ENCODE data around the gene FKBP3.
A peak's percentile ranks its signal among the peaks of the same experiment; 100 is the strongest.
"Not testable (repeated sequence)": the region's sequence is repeated elsewhere in the genome, so short reads cannot be mapped to it uniquely, and the experiment has no call there.

The FKBP3 gene

DNA sequence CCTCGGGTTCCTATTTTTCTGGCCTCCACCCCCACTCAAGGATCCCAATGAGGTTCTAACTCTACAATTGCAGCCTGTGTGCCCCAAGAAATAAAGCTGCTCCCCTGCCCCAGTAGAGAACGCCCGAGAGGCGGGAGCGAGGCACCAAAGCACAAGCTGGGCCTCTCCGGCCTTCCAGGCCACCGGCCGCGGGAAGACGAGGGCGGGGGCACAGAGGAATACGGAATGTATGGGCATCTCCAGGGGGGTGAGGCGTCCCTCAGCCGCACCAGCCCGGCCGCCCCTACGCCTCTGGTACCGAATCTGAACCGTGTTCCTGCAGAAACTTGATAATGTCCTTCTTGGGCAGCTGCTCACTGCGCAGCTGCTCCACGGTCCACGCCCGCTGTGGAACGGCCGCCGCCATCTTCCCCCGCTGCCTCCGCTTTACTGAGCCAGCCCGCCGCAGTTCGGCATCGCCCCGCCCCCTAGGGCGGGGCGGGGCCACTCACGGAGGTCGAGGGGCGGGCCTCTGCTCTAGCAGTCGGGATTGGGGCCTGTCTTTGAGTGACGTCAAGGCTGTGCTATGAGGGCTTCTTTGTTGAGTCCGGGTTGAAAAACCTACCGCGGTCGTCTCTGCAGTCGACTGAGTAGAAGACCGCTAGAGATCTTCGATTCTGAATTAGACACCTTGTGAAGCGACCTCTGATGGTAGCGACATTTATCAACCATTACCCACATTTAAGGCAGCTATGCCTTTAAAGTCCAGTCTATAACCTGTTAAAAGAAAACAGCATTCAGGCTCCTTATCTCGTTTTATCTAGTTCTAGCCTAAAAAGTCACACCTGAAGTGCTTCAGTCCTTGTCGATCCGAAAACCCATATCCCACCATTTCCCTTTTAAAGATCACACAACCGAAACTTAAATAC lies at the start of gene FKBP3:
Gene FKBP3, minus strand, starts transcription at position 431 of the 908 bp plus-strand sequence. Its CDS starts 25 bp downstream, at position 406.
- DNase-seq: peak; percentile 99

DNA sequence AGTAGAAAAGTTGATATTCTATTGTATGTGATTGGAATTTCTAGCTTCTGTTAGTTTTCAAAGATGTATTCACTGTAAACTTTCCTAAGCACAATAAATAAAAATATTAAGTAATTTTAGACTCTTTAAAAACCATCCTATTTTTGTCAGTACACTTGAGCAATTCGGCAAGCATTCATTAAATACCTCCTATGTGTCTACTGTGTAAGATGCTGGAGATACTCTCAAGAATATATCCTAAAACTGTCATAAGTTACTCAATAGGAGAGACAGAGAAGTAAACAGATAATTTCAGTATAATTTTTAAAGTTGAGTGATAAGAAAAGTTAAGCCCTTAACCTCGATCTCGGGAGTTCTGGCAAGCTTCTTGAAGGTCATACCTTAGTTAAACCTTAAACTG lies 47.5 kb upstream of the FKBP3 start:
- DNase-seq: no peak

DNA sequence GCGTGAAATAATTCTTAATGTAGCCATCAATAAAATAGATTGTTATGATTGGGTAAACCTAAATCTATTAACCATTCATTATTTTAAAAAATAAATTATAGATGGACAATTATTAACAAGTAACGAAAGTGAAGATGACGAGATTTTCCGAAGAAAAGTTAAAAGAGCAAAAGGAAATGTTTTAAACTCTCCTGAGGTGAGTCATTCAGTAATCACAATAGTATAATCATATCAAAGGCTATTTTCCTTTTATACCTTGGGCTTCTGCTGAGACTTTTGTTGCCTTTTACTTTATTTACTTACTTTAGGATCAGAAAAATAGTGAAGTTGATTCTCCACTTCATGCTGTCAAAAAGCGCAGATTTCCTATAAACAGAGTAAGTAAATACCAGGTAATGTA lies 47.0 kb upstream of the FKBP3 start:
- DNase-seq: no peak

GRCh38 chr14:45177076-45177475 lies 42.8 kb upstream of the FKBP3 start:
- no peak for DNase-seq

- DNase-seq: no peak
These were observed 35.6 kb upstream of the FKBP3 start for GRCh38 chr14:45169906-45170305.

GRCh38 chr14:45156067-45156466 lies 21.8 kb upstream of the FKBP3 start:
- DNase-seq: no peak

GRCh38 chr14:45150386-45150890 lies 16.2 kb upstream of the FKBP3 start:
- DNase-seq: no peak

- no peak for DNase-seq
These were observed 15.3 kb upstream of the FKBP3 start for GRCh38 chr14:45149602-45150001.

- no peak for DNase-seq
These were observed 10.9 kb upstream of the FKBP3 start for GRCh38 chr14:45145214-45145613.

GRCh38 chr14:45144658-45145057 lies 10.4 kb upstream of the FKBP3 start:
- DNase-seq: no peak

DNA sequence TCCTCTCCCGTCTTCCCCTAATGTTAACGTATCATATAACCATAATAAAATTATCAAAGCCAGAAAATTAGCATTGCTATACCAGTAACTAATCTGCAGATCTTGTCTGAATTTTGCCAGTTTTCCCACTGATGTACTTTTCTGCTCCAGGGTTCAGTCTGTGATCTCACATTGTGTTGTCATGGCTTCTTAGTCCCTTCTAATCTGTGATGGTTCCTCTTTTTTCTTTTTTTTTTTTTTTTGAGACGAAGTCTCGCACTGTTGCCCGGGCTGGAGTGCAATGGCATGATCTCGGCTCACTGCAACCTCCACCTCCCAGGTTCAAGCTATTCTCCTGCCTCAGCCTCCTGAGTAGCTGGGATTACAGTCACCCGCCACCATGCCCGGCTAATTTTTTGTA lies 7.8 kb upstream of the FKBP3 start:
- not testable (repeated sequence) for DNase-seq

DNA sequence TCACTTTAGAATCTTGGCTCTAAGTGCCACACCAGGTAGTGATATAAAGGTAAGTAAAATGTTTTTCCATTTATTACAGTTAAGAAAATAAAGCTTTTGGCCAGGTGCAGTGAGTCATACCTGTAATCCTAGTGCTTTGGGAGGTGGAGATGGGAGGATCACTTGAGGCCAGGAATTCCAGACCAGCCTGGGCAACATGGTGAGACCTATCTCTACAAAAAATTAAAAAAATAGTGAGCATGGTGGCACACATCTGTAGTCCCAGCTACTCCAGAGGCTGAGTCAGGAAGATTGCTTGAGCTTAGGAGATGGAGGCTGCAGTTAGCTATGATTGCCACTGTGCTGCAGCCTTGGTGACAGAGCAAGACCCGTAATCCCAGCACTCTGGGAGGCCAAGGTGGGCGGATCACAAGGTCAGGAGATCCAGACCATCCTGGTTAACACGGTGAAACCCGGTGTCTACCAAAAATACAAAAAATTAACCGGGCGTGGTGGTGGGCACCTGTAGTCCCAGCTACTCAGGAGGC lies 6.4 kb upstream of the FKBP3 start:
- no peak for DNase-seq

GRCh38 chr14:45136399-45136798 lies 2.1 kb upstream of the FKBP3 start:
- no peak for DNase-seq

DNA sequence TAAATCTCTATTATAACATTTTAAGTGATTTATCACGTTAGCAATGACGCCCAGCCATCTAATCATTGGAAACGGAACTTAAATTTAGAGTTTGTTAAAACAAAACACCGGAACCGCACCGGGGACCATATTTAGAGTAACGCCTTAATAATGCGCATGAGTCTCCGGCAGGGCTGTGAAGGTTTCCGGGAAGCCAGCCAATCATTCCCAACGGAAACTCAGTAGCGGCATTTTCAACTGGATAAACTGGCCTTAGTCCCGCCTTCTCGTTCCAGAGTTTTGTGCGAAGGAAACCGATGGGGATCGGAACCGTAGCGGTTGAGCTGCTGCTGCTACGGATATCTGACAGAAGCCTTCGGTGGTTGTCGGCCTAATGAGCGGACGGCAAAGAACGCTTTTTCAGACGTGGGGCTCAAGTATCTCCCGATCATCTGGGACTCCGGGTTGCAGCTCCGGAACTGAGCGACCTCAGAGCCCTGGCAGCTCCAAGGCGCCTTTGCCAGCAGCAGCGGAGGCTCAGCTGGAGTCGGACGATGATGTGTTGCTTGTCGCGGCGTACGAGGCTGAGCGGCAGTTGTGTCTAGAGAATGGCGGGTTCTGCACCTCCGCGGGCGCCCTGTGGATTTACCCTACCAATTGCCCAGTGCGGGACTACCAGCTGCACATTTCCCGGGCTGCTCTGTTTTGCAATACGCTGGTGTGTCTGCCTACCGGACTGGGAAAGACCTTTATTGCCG lies 1.5 kb upstream of the FKBP3 start, which contains the start of gene FANCM:
Gene FANCM, plus strand, starts transcription at position 272 of the 737 bp plus-strand sequence. Its CDS starts 102 bp downstream, at position 374.
- DNase-seq: peak; percentile 99

- DNase-seq: peak; percentile 37
These were observed 875 bp upstream of the FKBP3 start for GRCh38 chr14:45135156-45135555.

DNA sequence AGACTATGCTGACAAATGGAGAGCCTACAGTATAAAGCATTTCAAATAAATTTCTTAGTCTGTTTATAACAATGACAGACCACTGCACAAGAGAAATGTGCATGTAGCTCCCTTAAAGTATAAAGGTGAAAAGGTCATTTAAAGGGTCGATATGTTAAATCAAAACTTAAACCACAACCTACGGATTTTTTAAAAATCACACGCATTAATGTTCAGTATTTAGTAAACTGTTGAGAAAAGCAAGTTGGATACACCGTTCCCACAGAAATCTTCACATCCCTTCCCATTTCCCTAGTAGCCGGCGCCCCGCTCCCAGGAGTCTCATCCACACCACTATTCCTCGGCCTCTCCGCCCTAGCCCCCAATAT lies 614 bp downstream of the FKBP3 start:
- DNase-seq: no peak

DNA sequence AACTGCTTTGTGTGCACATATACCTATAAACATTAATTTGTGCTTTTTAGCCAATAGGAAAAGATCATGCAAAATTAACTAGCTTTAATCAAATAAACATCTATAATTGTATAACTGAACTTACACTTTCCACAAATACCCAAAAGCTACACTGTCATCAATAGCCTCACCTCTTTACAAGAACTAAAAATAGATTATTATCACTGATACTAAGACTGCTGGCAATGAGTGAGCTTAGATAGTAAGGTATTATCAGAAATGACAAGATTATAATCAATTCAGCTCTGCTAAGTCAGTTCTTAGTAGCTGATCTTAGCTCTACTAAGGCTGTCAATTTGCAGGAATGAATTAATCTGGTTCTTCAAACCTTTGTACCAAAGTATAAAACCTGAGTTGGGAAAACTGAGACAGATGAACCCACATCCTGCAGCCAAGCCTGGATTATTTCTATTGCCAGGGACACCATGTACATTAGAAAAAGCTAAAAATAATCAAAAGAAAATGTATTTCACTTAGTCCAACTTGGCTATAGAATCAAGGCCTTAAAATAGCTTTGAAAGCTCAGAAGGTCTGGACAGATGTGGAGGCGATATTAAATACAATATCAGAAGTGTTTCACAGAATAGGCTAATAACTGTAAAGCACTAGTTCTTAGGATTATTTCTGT lies 5.2 kb downstream of the FKBP3 start:
- no peak for DNase-seq

DNA sequence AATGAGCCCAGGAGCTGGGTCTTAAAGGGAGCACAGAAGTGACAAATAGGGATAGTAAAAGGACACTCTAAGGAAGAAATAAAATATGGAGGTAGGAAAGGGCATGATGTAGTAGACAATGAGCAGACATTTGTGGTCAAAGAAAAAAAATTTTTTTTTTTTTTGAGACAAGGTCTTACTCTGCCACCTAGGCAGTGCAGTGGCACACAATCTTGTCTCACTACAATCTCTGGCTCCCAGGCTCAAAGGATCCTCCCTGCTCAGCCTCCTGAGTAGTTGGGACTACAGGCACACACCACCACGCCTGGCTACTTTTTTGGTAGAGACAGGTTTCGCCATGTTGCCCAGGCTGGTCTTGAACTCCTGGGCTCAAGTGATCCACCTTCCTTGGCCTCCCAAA lies 8.5 kb downstream of the FKBP3 start:
- peak; percentile 22 for DNase-seq

DNA sequence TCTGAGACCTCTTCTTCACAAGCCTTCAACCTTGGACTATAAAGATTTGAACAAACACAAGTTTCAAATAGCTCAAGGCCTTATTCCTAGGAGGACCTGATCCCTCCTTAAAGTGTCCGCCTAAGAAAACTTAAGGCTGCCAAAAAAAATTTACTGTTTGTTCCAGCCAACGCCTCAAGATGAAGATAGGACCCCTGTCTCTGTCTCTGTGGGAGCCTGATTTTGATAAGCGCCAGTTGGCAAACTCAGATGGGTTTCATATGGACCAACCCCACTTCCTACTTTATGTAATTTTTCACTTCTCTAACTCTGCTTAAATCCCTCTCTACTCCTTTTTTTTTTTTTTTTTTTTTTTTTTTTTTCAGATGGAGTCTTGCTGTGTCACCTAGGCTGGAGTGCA lies 11.0 kb downstream of the FKBP3 start:
- DNase-seq: peak; percentile 91

DNA sequence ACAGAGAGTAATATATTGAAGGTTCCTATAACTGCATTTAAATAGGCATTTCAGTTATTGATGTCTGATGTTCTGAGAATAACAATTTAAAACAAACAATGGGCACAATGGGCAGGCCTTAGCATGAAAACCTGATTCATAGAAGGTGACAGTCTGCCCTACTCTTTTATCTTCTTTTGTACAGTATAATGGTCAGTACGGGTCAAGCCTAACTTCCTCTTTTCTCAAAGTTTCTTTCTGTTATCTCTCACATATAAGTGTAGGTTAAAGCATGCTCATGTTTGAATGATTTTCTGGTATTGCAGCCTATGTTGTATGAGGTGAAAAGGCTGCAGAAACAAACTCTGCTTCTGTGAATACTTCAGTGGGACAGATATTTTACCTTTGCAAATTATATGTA lies 14.2 kb downstream of the FKBP3 start:
- peak; percentile 46 for DNase-seq

GRCh38 chr14:45118594-45118993 lies 15.7 kb downstream of the FKBP3 start:
- DNase-seq: no peak

GRCh38 chr14:45114327-45114726 lies 20.0 kb downstream of the FKBP3 start:
- DNase-seq: no peak

Data from hematopoietic multipotent progenitor cell treated with erythropoietin and hydrocortisone succinate and interleukin-3 and kit ligand, for 8 days (in vitro differentiated cells).